ENCODE measurements around the gene PTPA.
"Not testable (repeated sequence)": the region's sequence is repeated elsewhere in the genome, so short reads cannot be mapped to it uniquely, and the experiment has no call there.

The PTPA gene

DNA sequence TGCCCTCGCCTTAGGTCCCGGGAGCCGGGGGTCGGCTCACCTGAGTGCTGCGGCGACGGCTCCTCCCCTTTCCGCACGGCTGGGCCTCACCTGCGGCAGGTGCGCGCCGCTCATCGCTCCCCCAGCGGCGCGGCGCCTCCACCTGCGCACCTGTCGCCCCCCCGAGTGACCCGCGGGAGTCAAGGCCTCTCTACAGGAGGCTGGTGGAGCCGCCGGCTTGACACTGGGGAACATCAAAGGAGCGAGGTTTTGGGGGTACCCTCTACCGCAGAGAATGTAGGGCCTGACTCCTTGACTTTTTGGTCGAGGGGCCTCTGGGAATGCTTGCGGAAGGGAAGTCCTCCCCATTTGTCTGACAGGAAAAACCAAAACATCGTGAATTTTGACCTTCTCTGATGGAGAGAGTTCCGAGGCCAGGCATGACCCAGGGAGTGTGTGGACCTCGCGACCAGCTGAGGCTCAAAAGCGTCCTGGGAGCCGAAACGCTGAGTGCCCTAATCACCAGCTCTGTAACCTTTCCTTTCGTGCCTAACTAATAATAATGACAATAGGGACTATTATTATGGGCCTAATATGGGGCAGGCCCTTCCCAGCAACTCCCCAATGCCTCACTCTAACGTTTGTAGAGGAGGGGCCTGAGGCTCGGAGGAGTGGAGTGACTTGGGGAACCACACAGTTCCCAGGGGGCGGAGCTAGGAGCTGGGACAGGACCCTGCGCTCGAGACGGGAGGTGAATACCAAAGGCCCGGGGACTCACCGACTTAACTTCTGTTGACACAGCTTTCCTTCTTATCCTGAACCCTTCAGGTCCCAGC is 67.6 kb downstream of the PTPA start:
- no peak for DNase-seq

DNA sequence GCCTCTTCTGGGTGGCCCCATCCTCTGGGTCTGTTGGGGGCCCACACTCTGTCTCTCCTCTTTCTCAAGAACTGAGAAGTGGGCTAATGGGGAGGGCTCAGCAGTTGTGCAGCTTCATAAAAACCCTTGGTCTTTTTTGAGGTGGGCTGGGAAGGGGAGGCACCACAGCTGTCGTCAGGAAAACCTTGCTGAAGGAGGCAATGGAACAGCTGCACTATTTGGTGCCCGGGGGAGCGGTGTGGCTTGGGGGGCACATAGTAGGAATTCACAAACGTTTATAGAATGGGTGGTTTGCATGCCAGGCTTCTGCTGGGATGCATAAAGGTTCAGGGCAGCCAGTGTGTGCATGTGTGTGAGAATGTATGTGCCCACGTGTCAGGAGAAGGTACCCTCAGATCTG is 70.0 kb downstream of the PTPA start:
- DNase-seq, result no peak

DNA sequence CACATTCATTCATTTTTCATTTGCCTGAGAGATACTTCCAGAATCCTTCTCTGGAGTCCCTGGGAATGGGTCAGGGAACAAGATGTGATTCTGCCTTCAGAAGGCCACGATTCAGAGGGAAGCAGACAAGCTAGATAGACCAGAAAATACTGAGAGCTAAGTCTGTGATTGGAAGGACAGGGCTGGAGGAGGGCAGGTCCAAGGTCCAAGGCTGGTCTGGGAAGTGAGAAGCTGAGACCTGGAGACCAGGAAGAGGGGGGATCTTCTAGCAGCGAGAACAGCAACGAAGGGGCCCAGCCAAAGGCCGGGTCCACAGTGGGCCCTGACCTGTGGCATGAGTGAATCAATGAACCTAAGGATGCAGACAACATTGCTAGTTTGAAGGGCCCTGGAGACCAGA is 70.9 kb downstream of the PTPA start:
- DNase-seq, result no peak

DNA sequence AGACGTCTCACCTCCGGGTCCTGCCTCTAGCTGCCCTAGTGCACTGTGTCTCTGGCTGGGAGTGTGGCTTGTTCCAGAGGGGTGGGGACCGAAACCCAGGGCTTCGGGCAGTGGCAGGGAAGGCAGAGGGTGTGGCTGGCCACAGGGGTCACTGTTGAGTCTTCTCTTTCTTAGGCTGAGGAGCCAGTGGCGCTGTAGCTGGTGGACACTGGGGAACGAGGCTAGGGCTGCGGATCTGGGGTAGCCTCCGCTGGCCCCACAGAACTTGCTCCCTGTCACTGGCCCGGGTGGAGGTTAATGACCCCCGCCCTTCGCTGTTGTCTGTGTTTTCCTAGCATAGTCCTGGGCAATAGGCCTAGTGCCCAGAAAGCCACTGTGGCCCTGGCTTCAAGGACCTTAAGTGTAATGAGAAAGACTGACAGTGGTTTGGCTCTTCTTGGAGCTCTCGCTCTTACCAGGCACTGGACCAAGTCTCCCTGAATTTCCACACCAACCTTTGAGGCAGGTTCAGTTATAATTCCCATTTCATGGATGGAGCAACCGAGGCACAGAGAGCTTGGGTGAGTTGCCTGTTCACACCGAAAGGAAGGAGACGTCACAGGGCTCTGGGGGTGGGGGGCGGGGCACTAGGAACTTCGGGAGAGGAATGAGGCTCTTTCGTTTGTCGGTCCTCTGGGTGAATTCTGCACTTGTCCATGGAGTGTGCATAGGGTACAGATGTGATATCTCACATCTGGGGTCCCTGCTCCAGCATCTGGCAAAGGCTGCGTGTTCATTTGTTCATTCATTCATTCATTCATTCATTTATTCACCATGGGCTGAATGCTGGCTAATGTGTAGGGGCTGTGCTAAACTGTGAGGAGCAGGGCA is 71.6 kb downstream of the PTPA start:
- no peak for DNase-seq

DNA sequence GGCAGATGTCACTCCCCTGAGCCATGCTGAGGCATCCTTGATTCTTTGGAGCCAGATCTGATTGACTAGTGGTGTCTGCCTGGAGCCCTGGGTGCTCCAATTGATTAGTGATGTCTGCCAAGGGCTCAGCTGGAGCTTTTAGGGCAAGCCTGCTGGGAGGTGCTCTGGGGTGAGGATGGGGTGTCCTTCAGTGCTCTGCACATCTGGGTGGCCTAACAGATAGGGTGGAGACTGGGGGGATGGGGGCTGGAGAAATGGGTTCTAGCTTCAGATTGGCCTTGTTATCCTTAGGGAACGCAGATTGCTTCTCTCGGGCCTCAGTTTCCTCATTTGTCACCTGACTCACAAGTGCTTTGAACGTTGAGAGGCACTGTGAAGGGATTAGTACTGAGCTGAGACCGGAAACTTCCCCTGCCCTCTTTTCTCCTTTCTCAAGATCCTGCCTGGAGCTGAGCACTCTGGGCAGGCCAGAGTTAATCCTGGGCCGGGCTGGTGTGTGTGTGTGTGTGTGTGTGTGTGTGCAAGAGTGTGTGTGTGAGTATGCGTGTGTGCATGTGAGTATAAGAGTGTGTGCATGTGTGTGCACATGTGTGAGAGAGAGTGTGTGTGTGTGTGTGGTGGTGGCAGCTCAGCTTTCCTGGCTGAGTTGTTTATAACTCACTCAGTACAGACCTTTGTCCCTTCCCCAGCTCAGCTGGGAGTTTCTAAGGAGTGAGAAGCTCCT is 72.4 kb downstream of the PTPA start:
- DNase-seq, result no peak

DNA sequence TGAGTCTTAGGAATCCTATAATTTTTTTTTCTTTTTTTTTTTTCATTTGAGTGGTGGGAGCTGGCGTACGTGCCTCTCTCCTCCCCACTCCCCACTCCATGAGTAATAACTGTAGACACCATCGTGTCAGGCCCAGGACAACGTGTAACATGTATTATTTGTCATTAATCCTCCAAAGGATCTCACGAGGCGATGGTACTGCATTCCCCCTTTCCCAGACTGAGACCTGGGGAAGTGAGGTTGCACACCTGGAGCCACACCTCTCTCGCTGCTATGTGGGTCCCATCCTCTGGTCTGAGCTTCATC is 73.0 kb downstream of the PTPA start:
- DNase-seq, result no peak

DNA sequence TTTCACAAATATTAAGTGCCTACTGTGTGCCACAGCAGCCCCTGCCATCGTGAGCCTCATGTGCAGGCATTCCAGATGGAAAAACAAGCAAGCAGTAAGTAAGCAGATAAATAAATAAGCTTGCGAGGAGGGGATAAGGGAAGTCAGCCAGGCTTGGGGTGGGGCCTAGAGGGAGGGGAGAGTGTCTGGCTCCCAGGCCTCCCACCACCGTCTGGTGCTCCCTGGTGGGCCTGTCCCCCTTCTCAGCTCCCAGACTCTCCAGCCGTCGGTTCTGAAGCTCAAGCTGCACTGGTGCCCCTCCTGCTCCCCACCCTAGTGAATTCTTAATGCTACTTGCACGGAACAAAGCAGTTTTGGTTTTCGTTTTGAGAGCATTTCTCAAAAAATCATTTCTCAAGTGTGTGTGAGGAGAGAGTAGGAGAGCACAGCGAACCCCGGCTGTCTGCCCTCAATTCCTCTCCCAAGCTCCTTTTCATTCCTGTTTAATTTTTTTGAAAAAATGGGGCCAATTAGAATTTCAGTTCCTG is 73.4 kb downstream of the PTPA start:
- no peak for DNase-seq

DNA sequence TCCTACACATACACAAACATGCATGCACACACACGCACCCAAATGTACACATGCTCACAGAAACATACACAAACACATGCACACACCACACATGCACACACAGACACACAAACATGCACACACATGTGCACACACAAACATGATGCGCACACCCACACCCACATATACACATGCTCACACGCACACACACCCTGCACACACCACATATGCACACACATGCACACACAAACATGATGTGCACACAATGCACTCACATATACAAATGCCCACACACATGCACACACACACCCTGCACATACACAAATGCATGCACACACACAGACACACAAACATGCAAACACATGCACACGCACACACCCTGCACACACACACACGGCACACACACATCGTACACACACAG is 74.2 kb downstream of the PTPA start:
- no peak for DNase-seq

DNA sequence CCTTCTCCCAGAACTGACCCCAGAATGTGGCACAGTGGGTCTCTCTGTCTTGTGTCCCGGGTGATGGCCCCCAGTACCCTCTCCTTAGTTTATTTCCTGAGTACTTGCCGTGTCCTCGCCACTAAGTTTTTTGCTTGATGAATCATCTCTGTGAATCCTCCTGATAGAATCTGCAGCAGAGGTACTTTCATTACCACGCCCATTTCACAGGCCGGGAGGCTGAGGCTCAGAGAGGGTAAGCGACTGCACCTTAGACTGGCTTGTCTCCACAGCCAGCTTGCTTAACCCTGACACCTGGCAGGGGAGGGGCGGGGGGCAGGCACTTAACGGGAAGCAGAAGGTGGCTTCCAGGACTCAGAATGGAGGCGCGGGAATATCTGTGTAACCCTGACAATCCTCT is 74.8 kb downstream of the PTPA start:
- DNase-seq, result no peak

DNA sequence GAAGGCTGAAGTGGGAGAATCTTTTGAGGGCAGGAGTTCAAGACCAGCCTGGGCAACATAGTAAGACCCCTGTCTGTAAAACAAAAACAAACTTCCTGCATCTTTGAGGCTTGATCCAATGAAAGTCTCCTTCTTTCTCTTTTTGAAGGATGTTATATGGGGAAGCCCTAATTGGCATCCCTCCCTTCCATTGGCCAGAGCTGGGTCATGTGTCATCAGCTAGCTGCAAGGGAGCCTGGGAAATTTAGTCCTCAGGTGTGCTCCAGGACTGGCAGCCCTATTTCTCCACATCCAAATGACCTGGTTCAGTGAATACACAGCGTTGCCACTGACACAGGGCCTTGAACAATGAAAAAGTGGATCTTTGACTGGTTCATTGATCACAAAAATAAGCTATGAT is 75.8 kb downstream of the PTPA start:
- no peak for DNase-seq

DNA sequence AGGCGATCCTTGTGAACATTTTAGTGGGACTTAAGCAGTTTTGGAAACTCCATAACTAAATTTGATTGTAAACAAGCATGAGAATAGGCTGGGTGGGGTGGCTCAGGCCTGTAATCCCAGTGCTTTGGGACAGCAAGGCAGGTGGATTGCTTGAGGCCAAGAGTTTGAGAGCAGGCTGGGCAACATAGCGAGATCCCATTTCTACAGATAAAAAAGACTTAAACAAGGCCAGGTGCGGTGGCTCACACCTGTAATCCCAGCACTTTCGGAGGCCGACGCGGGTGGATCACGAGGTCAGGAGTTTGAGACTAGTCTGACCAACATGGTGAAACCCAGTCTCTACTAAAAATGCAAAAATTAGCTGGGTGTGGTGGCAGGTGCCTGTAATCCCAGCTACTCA is 78.8 kb downstream of the PTPA start:
- DNase-seq, result not testable (repeated sequence)

DNA sequence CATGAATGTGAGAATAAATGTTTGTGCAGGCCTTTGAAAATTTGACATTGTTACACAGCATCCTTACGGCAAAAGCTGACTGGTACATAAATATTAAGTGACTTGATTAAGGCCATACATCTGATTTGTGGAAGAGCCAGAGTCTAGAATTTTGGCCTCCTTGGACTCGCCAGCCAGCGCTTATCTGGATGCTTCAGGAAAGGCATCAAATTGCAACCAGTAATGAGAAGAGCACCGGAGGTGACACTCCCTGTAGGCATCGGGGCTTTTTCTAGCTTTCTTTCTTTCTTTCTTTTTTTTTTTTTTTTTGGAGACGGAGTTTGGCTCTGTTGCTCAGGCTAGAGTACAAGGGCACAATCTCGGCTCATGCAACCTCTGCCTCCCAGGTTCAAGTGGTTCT is 80.0 kb downstream of the PTPA start:
- no peak for DNase-seq

DNA sequence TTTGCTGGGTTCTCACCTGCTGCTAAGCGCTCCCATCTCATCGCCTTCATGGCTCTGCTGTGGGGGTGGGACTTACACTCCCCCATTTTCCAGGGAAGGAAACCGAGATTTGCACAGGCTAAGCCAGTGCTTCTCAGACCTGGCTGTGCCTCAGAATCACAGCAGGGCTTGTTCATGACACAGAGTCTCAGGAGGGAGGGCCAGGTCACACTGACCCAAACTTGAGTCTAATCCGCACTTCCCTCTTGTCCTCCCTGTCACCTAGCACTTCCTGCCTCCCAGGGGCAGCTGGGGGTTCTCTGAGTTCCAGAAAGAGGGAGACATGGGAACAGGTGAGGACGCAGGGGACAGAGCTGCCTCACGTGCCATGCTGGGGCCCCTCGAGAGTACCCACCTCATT is 82.4 kb downstream of the PTPA start:
- DNase-seq, result no peak

DNA sequence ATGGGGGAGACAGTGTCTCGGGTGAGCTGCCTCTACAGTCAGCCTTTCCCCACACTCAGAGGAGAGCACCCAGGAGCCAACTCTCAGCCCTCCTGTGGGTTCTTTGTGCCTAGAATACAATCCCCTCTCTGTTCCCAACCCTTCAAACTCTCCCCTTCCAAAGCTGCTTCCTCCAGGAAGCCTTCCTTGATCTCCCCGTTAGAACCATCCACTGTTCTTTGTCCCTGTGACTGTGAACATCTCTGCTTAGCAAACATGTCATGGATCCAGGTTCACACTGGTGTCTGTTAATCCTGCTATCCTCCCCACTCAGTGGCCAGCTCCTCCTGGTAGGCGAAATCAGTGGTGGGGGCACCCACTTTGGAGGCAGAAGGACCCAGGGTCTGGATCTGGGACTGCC is 83.0 kb downstream of the PTPA start:
- DNase-seq, result no peak

DNA sequence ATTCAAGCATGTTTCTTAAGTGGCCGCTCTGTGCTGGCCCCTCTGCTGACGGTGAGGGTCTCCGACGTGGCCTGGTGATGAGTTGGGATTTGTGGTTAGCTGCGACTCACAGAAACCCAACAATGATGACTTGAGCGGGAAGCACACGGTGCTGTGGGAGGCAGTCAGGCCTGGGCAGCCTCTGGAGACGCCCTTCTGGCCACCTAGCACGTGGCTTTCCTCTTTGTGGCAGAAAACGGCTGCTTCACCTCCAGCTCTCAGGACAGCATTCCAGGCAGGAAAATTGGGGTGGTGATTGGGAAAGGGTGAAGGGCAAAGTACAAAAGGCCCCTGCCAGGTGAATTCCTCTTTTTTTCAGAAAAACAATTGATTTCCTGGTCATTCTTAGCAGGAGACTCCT is 84.4 kb downstream of the PTPA start:
- DNase-seq, result no peak

DNA sequence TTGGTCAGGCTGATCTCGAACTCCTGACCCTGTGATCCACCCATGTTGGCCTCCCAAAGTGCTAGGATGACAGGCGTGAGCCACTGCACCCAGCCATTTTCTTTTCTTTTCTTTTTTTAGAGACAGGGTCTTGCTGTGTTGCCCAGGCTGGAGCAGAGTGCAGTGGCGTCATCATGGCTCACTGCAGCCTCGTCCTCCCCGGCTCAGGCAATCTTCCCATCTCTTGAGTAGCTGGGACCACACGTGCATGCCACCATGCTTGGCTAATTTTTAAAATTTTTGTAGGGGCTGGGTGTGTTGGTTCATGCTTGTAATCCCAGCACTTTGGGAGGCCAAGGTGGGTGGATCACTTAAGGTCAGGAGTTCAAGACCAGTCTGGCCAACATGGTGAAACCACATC is 85.8 kb downstream of the PTPA start:
- not testable (repeated sequence) for DNase-seq

DNA sequence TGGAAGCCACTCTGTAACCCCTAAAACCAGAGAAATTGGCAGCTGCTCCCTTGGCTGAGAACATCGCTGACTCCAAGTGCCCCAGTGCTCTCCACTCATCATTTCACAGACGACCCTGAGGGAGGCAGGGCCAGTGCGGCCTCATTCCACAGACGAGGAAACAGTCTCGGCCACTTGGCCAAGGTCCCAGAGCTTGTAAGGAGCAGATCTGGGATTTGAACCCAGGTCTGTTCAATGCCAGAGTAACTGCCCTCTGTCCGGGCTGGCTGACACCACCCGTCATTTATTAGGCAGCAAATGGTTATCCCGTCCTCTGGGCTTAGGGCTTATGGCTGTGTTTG is 86.7 kb downstream of the PTPA start:
- DNase-seq, result no peak
